Measurements from ENCODE around the gene HNRNPC. TPM values are rescaled to one million over a fixed set of nuclear protein-coding genes. Genes with fewer than 3 reads are reported as not detected.

Gene HNRNPC
- total RNA-seq, 2 experiments from 2014 or later: 897 to 1,000 TPM

DNA sequence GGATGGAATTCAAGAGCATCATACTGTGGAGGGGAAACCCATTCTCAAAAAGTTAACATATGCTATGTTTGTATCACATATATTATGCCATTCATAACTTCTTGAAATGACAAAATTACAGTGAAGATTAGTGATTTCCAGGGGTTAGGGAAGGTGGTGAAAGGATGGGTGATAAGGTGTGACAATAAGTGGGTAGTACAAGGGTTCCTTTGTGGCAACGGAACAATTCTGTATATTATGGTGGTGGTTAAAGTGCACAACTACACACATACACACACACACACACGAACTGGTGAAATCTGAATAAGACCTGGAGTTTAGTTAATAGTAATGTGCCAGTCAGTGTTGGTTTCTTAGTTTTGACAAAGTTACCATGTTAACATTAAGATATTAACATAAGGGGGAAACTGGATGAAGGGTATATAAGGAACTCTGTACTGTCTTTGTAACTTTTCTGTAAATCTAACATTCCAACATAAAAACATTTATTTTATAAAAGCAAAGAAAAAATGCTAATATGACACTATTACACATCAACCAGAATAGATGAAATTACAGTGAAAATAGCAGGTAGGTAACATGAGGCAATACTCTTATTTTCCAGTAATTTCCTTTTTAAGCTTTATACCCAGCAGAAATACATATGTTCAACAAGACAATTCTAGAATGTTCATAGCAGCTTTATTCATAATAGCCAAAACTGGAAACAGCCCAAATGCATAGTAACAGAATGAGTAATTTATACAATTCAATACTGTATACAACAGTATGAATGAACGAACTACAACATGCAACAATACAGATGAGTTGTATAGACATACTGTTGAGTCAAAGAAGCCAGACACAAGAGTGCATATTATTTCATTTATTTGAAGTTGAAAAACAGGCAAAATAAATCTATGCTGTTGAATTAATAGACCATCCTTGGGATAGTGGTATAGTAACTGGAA is 69.4 kb downstream of the HNRNPC start:
- no peak overlapping the region for H3K4me2 ChIP-seq (ENCODE audit: low read length)
- no peaks in the 10 kb centered on the region for H3K9me2 ChIP-seq (ENCODE audit: insufficient read depth, low read length)
- H3K27ac ChIP-seq (ENCODE audit: low read depth, low read length, poor library complexity, severe bottlenecking): no peak overlapping the region
- no peaks in the 10 kb centered on the region for H3K79me2 ChIP-seq (ENCODE audit: insufficient read depth, low read depth, low read length)
- TF ChIP-seq EZH2phosphoT487 (IDR thresholded peaks at IDR 0.05; ENCODE audit: borderline replicate concordance, low read depth, low read length): no peak
- TF ChIP-seq, protein P1, sequence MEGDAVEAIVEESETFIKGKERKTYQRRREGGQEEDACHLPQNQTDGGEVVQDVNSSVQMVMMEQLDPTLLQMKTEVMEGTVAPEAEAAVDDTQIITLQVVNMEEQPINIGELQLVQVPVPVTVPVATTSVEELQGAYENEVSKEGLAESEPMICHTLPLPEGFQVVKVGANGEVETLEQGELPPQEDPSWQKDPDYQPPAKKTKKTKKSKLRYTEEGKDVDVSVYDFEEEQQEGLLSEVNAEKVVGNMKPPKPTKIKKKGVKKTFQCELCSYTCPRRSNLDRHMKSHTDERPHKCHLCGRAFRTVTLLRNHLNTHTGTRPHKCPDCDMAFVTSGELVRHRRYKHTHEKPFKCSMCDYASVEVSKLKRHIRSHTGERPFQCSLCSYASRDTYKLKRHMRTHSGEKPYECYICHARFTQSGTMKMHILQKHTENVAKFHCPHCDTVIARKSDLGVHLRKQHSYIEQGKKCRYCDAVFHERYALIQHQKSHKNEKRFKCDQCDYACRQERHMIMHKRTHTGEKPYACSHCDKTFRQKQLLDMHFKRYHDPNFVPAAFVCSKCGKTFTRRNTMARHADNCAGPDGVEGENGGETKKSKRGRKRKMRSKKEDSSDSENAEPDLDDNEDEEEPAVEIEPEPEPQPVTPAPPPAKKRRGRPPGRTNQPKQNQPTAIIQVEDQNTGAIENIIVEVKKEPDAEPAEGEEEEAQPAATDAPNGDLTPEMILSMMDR (conservative IDR thresholded peaks at IDR 0.05; ENCODE audit: low read length): no peak
- DNase-seq (ENCODE audit: low spot score): no peak
- no peaks in the 10 kb centered on the region for H3K9me3 ChIP-seq (ENCODE audit: low read length)
- no peaks in the 10 kb centered on the region for H3K4me1 ChIP-seq (ENCODE audit: insufficient read depth, low read length, poor library complexity, severe bottlenecking)
- no TSS peak for BruUV-seq (replicated peaks)
- intact Hi-C loops (cut with micrococcal nuclease; ENCODE audit: unreplicated experiment): no loop called here
- H3K4me3 ChIP-seq (ENCODE audit: low read depth, low read length, poor library complexity, severe bottlenecking): no peak overlapping the region
- no peak overlapping the region for H2AFZ ChIP-seq (ENCODE audit: low read length)
- CTCF ChIA-PET (ENCODE audit: unreplicated experiment): no interaction called here
- H4K20me1 ChIP-seq (ENCODE audit: insufficient read depth, low read length): 0 out of 2 replicates have a peak, but pooled peaks cover 6% of the 10 kb centered on the region
- peaks cover 14% of the 10 kb centered on the region; the same call in 1 of the 2 replicates for H3K36me3 ChIP-seq (ENCODE audit: insufficient read depth, low read length)
- POLR2A ChIA-PET: interaction anchor here (0.5 to 0.6 kb wide), 2 partner anchors 79 to 89 kb away, joined by 3 to 6 read pairs; no protein-coding TSS in a partner anchor

DNA sequence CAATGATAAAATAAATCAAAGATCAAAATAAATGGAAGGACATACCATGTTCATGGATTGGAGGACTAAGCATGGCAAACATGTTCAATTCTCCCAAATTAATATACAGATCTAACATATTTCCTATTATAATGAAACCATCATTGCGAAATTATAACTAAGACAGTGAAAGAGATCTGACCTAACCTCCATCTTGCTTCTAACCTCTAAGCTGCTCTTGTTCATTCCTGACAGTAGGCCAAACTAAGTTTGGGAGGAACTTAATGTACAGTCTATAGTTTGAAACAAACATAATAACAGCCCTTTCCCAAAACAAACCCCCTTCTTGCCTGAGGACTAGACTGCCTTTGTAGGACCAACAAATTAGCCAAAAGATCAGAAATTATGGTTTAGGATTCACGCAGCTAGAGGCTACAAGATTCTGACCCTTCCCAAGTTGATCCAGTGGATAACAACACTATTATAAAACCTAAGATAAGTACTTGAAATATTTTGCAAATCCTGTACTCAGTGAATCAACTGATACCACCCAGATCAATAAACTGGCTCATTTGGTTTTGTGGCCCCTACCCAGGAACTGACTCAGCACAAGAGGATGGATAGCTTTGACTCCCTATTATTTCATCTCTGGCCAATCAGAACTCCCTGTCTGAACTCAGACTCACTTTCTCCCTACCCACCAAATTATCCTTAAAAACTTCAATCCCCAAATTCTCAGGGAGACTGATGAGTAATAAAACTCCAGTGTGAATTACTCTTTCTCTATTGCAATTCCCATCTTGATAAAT is 71.6 kb downstream of the HNRNPC start:
- Histone ChIP-seq H3K9me3 (ENCODE audit: low read length) (no peaks in the 10 kb centered on the region), H3K79me2 (ENCODE audit: insufficient read depth, low read depth, low read length) (no peaks in the 10 kb centered on the region), H3K4me3 (ENCODE audit: low read depth, low read length, poor library complexity, severe bottlenecking) (no peak overlapping the region), H3K4me2 (ENCODE audit: low read length) (no peak overlapping the region), H4K20me1 (ENCODE audit: insufficient read depth, low read length) (no peaks in the 10 kb centered on the region), H3K9me2 (ENCODE audit: insufficient read depth, low read length) (no peaks in the 10 kb centered on the region), H3K4me1 (ENCODE audit: insufficient read depth, low read length, poor library complexity, severe bottlenecking) (peaks cover under 1% of the 10 kb centered on the region), H2AFZ (ENCODE audit: low read length) (no peak overlapping the region), H3K27ac (ENCODE audit: low read depth, low read length, poor library complexity, severe bottlenecking) (no peak overlapping the region), H3K36me3 (ENCODE audit: insufficient read depth, low read length) (no peaks in the 10 kb centered on the region)
- ChIA-PET POLR2A (interaction anchor here (0.6 kb wide), 2 partner anchors 25 to 336 kb away, joined by 3 to 4 read pairs; no protein-coding TSS in a partner anchor), CTCF (ENCODE audit: unreplicated experiment) (no interaction called here)
- no TSS peak for BruUV-seq (replicated peaks)
- intact Hi-C loops (cut with micrococcal nuclease; ENCODE audit: unreplicated experiment): no loop called here
- no peak for DNase-seq (ENCODE audit: low spot score)
- TF ChIP-seq EZH2phosphoT487 (IDR thresholded peaks at IDR 0.05; ENCODE audit: borderline replicate concordance, low read depth, low read length): no peak

DNA sequence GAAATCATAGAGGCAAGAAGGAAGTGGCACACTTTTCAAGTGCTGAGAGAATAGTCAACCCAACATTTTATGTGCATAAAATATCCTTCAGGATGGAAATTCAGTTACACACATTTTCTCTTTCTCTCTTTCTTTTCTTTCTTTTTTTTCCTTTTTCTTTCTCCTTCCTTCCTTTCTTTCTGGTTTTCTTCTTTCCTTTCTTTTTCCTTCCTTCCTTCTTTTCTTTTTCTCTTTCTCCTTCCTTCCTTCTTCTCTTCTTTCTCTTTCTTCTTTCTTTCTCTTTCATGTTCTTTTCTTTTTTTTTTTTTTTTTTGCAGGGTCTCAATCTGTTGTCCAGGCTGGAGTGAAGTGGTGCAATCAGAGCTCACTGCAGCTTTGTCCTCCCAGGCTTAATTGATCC is 74.6 kb downstream of the HNRNPC start:
- no peak for TF ChIP-seq EZH2phosphoT487 (IDR thresholded peaks at IDR 0.05; ENCODE audit: borderline replicate concordance, low read depth, low read length)
- TF ChIP-seq, protein P1 (conservative IDR thresholded peaks at IDR 0.05; ENCODE audit: low read length): no peak
- intact Hi-C loops (cut with micrococcal nuclease; ENCODE audit: unreplicated experiment): no loop called here
- CTCF ChIA-PET (ENCODE audit: unreplicated experiment): no interaction called here

More for the DNA sequence above, 74.6 kb downstream of the HNRNPC start:
- H4K20me1 ChIP-seq (ENCODE audit: insufficient read depth, low read length): no peaks in the 10 kb centered on the region
- H2AFZ ChIP-seq (ENCODE audit: low read length): no peak overlapping the region
- no peak overlapping the region for H3K4me3 ChIP-seq (ENCODE audit: low read depth, low read length, poor library complexity, severe bottlenecking)
- POLR2A ChIA-PET: no interaction called here
- BruUV-seq (replicated peaks): no TSS peak
- no peak for DNase-seq (ENCODE audit: low spot score)
- no peaks in the 10 kb centered on the region for H3K9me3 ChIP-seq (ENCODE audit: low read length)
- no peak overlapping the region for H3K27ac ChIP-seq (ENCODE audit: low read depth, low read length, poor library complexity, severe bottlenecking)
- H3K9me2 ChIP-seq (ENCODE audit: insufficient read depth, low read length): no peaks in the 10 kb centered on the region
- no peaks in the 10 kb centered on the region for H3K79me2 ChIP-seq (ENCODE audit: insufficient read depth, low read depth, low read length)
- no peak overlapping the region for H3K4me2 ChIP-seq (ENCODE audit: low read length)
- H3K4me1 ChIP-seq (ENCODE audit: insufficient read depth, low read length, poor library complexity, severe bottlenecking): peaks cover 20% of the 10 kb centered on the region
- H3K36me3 ChIP-seq (ENCODE audit: insufficient read depth, low read length): no peaks in the 10 kb centered on the region

Data from OCI-LY7 (cell line).